ENCODE results near the gene ZSWIM6.

- TF ChIP-seq CTCF (conservative IDR thresholded peaks at IDR 0.05) (no peak), EZH2 (IDR thresholded peaks at IDR 0.05; ENCODE audit: low read depth) (no peak)
Observed at GRCh38 chr5:61438298-61438970, 106.4 kb downstream of the ZSWIM6 start.
